Subcutaneous abdominal adipose tissue (tissue), 5 donors: ENCODE data around the gene ASH1L.

Experiments
- H3K27ac ChIP-seq: one replicate; pipeline ENCODE4 v1.7.0; 2013; ENCODE audit warnings: low read depth, mild to moderate bottlenecking, inconsistent platforms, low read length, moderate library complexity
- H3K27me3 ChIP-seq, 5 donors: one replicate each; pipeline ENCODE4 v1.7.0; 2013; ENCODE audit warnings: low read length in 5 of 5, inconsistent platforms in 1 of 5; ENCODE audit not compliant: control insufficient read depth in 5 of 5, insufficient read depth in 4 of 5
- H3K36me3 ChIP-seq, 5 donors: one replicate each; pipeline ENCODE4 v1.7.0; 2013; ENCODE audit warnings: low read length in 5 of 5; ENCODE audit not compliant: control insufficient read depth in 5 of 5, insufficient read depth in 5 of 5
- H3K4me1 ChIP-seq, 5 donors: one replicate each; pipeline ENCODE4 v1.7.0; 2013; ENCODE audit warnings: low read length in 5 of 5, mild to moderate bottlenecking in 3 of 5, moderate library complexity in 1 of 5; ENCODE audit not compliant: control insufficient read depth in 5 of 5, insufficient read depth in 5 of 5
- H3K4me3 ChIP-seq, 5 donors: one replicate each; pipeline ENCODE4 v1.7.0; 2013; ENCODE audit warnings: low read length in 5 of 5, low read depth in 1 of 5
- H3K9ac ChIP-seq, 5 donors: one replicate each; pipeline ENCODE4 v1.7.0; 2013; ENCODE audit warnings: low read length in 5 of 5, mild to moderate bottlenecking in 4 of 5, moderate library complexity in 3 of 5
- H3K9me3 ChIP-seq, 5 donors: one replicate each; pipeline ENCODE4 v1.7.0; 2013; ENCODE audit warnings: low read length in 5 of 5; ENCODE audit not compliant: control insufficient read depth in 5 of 5
- donor health status: healthy.
- donor health status: healthy.
- donor health status: healthy.
- donor health status: healthy.
- donor health status: healthy.

The ASH1L gene

DNA sequence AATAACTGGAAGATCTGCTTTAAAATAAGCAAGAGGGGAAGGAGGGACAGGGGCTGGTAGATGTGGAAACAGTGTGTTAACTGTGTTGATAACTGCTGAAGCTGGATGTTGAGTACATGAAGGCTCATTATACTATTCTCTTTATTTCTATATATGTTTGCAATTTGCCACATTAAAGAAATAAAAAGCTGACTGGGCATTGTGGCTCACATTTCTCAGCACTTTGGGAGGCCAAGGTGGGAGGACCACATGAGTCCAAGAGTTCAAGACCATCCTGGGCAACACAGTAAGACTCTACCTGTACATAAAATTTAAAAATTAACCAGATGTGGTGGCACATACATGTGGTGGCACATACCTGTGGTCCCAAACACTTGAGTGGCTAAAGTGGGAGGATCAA is 6.7 kb downstream of the ASH1L start:
- no peak overlapping the region for H3K9ac ChIP-seq
- no peak overlapping the region for H3K27ac ChIP-seq
- peaks cover 0 to 26% (median 20%) of the 10 kb centered on the region in 5 donors for H3K4me1 ChIP-seq

DNA sequence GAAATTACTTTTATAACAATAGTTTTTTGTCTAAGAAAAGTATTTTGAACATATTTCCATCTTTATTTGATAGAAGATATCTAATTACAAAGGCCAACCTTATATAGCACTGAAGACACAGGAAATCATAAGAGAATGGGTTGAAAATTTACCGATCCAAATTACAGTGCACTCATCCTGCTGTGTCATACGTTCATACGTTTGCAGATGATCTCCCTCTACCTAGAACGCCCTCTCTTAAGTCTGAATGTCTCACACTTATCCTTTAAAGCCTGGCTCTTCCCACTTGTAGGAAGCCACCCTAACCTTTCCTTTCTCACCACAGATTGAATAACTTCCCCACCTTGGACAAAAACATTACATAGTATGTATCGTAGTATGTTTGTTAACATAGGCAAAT is 9.3 kb downstream of the ASH1L start:
- no peak overlapping the region for H3K27ac ChIP-seq

More for the DNA sequence above, 6.7 kb downstream of the ASH1L start:
- H3K36me3 ChIP-seq = peaks cover 0 to 5% (median 0%) of the 10 kb centered on the region in 5 donors
- no peak overlapping the region for H3K4me3 ChIP-seq
- H3K27me3 ChIP-seq = no peaks in the 10 kb centered on the region
- no peaks in the 10 kb centered on the region for H3K9me3 ChIP-seq

DNA sequence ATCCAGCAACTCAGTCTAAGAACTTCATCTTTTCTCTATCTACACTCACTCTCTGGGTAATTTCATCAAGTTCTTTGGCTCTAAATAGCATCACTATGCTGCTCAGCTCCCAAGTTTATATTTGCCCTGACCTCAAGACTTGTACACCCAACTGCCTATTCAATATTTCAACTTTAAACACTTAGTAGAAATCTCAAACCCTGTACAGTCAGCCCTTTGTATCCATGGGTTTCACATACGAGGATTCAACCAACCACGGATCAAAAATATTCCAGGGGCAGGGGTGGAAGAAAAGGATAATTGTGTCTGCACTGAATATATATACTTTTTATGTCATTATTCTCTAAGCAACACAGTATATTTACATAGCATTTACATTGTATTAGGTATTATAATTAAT is 13.9 kb downstream of the ASH1L start:
- H3K4me1 ChIP-seq = peaks cover 0 to 5% (median 0%) of the 10 kb centered on the region in 5 donors
- H3K27me3 ChIP-seq = no peaks in the 10 kb centered on the region
- no peaks in the 10 kb centered on the region for H3K9me3 ChIP-seq
- H3K36me3 ChIP-seq = peaks cover 0 to 5% (median 0%) of the 10 kb centered on the region in 5 donors
- H3K9ac ChIP-seq = no peak overlapping the region
- no peak overlapping the region for H3K4me3 ChIP-seq
- no peak overlapping the region for H3K27ac ChIP-seq

More for the DNA sequence above, 9.3 kb downstream of the ASH1L start:
- H3K4me1 ChIP-seq = peaks cover 0 to 11% (median 5%) of the 10 kb centered on the region in 5 donors
- H3K4me3 ChIP-seq = no peak overlapping the region
- no peak overlapping the region for H3K9ac ChIP-seq
- no peaks in the 10 kb centered on the region for H3K9me3 ChIP-seq
- no peaks in the 10 kb centered on the region for H3K27me3 ChIP-seq
- H3K36me3 ChIP-seq = peaks cover 0 to 5% (median 0%) of the 10 kb centered on the region in 5 donors

DNA sequence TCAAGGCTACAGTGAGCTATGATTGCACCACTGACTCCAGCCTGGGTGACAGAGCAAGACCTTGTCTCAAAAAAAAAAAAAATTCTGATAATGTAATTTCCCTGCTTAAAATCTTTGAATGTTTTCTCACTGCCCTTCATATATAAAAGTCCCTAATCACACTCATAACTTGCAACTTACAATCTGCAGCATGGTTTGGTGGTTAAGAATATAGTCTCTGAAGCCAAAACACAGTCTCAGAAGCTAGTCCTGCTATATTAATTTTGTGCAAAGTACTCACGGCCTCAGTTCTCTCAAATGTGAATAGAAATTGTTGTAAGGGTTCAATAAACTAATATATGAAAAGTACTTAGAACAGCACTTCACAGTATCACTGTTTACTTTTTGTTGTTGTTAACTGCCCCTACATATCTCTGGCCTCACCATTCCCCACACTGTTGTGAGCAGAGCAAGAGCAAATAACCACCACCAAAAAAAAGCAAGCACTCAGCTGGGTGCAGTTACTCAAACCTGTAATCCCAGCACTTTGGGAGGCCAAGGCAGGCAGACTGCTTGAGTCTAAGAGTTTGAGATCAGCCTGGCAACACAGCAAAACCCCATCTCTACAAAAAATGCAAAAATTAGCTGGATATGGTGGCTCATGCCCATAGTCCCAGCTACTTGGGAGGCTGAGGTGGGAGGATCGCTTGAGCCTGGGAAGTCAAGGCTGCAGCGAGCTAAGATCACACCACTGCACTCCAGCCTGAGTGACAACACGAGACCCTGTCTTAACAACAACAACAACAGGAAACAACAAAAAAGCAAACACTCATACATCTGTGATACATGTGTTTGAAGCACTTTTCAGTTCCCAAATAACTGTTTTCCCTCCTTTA is 22.4 kb downstream of the ASH1L start:
- H3K27me3 ChIP-seq = no peaks in the 10 kb centered on the region
- H3K9me3 ChIP-seq = no peaks in the 10 kb centered on the region
- H3K36me3 ChIP-seq = peaks cover 0 to 5% (median 0%) of the 10 kb centered on the region in 5 donors
- H3K9ac ChIP-seq = no peak overlapping the region
- H3K27ac ChIP-seq = no peak overlapping the region
- H3K4me3 ChIP-seq = no peak overlapping the region
- peaks cover 0 to 19% (median 12%) of the 10 kb centered on the region in 5 donors for H3K4me1 ChIP-seq

DNA sequence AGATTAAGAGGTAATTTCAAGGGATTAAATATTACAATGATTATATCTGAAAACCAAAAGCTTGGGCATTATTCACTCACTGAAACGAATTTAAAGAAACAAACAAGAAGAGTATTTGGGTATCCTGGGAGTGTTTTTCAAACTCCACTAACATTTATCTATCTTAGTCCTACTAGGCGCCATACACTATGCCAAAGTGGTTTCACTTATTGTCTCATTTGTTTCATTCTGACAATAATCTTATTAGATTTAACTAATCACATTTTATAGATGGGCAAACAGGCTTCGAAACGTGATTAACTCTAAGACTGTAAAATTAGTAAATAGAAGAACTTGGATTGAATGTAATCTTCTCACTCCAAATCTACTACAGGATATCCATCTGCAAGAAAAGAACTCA is 25.4 kb downstream of the ASH1L start:
- Histone ChIP-seq H3K9me3 (no peaks in the 10 kb centered on the region), H3K9ac (no peak overlapping the region), H3K4me1 (peaks cover 0 to 19% (median 12%) of the 10 kb centered on the region in 5 donors), H3K27ac (peak overlapping the region; percentile 21), H3K27me3 (no peaks in the 10 kb centered on the region), H3K4me3 (no peak overlapping the region), H3K36me3 (no peaks in the 10 kb centered on the region)

DNA sequence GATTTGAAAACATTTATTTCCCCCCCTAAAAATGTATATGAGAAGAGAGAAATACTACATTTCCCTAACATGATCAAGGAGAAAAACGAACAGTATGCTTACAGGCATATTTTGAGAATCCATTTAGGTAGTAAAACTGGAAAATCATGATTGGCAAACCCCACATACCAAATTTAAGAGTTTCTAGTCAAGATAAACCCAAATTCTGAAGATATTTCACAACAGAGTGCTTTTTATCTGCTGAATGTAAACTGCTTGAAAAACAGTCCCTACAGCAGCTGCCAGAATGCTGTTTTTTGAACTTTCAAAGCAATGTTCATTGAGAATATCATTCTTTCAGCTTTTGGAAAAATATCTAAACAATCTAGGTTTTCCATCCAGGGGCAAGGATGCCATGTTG is 31.0 kb downstream of the ASH1L start:
- peak overlapping the region in 1 of 5 donors; percentile 40 for H3K9ac ChIP-seq
- H3K4me3 ChIP-seq = no peak overlapping the region
- H3K36me3 ChIP-seq = no peaks in the 10 kb centered on the region
- no peak overlapping the region for H3K27ac ChIP-seq
- H3K27me3 ChIP-seq = no peaks in the 10 kb centered on the region
- H3K4me1 ChIP-seq = peaks cover 0 to 25% (median 16%) of the 10 kb centered on the region in 5 donors
- H3K9me3 ChIP-seq = no peaks in the 10 kb centered on the region

DNA sequence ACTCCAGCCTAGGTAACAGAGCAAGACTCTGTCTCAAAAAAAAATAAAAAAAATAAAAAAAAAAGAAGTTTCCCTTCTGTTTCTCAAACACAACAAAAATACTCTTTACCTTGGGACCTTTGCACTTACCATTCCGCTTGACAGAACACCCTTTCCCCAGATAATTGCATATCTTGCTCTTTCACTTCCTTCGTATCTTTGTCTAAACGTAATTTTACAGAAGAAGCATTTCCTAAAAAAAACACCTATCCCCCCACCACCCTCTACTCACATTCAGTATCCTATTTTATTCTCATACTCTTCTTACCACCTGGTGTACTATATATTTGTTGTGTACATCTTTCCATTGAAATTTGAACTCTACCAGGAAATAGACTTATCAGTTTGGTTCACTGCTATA is 32.7 kb downstream of the ASH1L start:
- peaks cover 0 to 12% (median 6%) of the 10 kb centered on the region in 5 donors for H3K4me1 ChIP-seq

DNA sequence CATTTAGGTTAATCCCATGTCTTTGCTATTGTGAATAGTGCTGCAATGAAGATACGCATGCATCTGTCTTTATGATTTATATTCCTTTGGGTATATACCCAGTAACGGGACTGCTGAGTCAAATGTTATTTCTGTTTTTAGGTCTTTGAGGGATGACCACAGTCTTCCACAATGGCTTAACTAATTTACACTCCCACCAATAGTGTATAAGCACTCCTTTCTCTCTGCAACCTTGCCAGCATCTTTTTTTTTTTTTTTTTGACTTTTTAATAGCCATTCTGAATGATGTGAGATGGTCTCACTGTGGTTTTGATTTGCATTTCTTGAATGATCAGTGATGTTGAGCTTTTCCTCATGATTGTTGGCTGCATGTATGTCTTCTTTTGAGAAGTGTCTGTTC is 33.5 kb downstream of the ASH1L start:
- no peak overlapping the region for H3K9ac ChIP-seq
- H3K4me3 ChIP-seq = no peak overlapping the region
- no peaks in the 10 kb centered on the region for H3K36me3 ChIP-seq
- H3K27me3 ChIP-seq = no peaks in the 10 kb centered on the region
- peaks cover 0 to 12% (median 6%) of the 10 kb centered on the region in 5 donors for H3K4me1 ChIP-seq
- H3K27ac ChIP-seq = no peak overlapping the region
- H3K9me3 ChIP-seq = no peaks in the 10 kb centered on the region

More for the DNA sequence above, 32.7 kb downstream of the ASH1L start:
- H3K4me3 ChIP-seq = no peak overlapping the region
- no peak overlapping the region for H3K27ac ChIP-seq
- no peaks in the 10 kb centered on the region for H3K27me3 ChIP-seq
- no peaks in the 10 kb centered on the region for H3K36me3 ChIP-seq
- no peak overlapping the region for H3K9ac ChIP-seq
- no peaks in the 10 kb centered on the region for H3K9me3 ChIP-seq

DNA sequence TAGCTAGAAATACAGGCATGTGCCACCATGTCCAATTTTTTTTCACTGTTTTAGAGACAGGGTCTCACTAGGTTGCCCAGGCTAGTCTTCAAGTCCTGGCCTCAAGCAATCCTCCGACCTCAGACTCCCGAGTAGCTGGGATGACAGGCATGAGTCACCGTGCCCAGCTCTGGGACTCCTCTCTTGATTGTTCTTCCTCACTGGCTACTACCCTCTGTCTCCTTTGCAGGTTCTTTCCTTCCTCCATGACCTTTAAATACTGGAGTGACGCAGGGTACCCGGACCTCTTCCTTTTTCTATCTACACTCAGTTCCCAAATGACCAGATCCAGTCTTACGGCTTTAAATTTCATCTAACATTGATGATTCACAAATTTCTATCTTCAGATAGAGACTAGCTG is 34.9 kb downstream of the ASH1L start:
- no peaks in the 10 kb centered on the region for H3K9me3 ChIP-seq
- H3K27ac ChIP-seq = no peak overlapping the region
- H3K9ac ChIP-seq = no peak overlapping the region
- peaks cover 0 to 19% (median 6%) of the 10 kb centered on the region in 5 donors for H3K4me1 ChIP-seq
- no peak overlapping the region for H3K4me3 ChIP-seq
- no peaks in the 10 kb centered on the region for H3K27me3 ChIP-seq
- no peaks in the 10 kb centered on the region for H3K36me3 ChIP-seq

DNA sequence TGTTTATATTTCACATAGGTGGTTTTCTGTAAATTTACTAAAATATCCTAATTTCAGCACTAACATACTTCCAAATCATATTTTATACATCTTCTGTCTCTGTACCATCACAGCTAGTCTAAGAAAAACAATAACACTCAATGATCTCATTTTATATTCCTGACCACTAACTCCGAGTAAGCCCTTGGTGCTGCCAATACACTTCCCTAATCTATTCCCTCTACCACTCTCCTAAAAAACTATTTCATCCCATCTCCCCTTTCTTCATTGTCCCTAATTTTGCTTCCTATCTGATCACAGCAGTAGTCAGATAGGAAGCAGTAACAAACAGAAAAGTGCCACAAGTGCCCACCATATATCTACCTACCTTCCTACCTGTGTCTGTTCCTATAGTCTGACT is 36.2 kb downstream of the ASH1L start:
- no peak overlapping the region for H3K27ac ChIP-seq
- no peaks in the 10 kb centered on the region for H3K9me3 ChIP-seq
- no peaks in the 10 kb centered on the region for H3K36me3 ChIP-seq
- H3K4me3 ChIP-seq = no peak overlapping the region
- H3K4me1 ChIP-seq = peaks cover 0 to 12% (median 0%) of the 10 kb centered on the region in 5 donors
- H3K9ac ChIP-seq = no peak overlapping the region
- no peaks in the 10 kb centered on the region for H3K27me3 ChIP-seq
